K562 (cell line): ENCODE data around the gene OBSCN.

Source experiments
- CHD4 ChIP-seq: fragments of 200-600 bp; sonication (generic); IDR thresholded peaks from 3 replicates; pipeline ENCODE4 v1.6.1; 2012; ENCODE audit warnings: low read depth, mild to moderate bottlenecking, mixed read lengths, low read length, inconsistent platforms; ENCODE audit not compliant: insufficient read depth, insufficient replicate concordance, poor library complexity, severe bottlenecking
- GTF2F1 ChIP-seq: IDR thresholded peaks from 2 replicates; pipeline ENCODE4 v1.6.1; 2011; ENCODE audit warnings: low read depth, low read length, improper control_type of control experiment
- HDAC6 ChIP-seq: IDR thresholded peaks from 2 replicates; pipeline ENCODE4 v1.6.1; 2012; ENCODE audit warnings: low read depth, mild to moderate bottlenecking, control low read depth, inconsistent platforms, low read length, moderate library complexity
- JUND ChIP-seq, 2 experiments: IDR thresholded peaks; 2 replicates in 1 of 2; 3 replicates in 1 of 2; pipeline ENCODE4 v1.6.1; 2011; ENCODE audit warnings: borderline replicate concordance in 2 of 2, low read depth in 2 of 2, low read length in 2 of 2, improper control_type of control experiment in 1 of 2, missing biosample characterization in 1 of 2, missing genetic modification characterization in 1 of 2, missing genetic modification reagents in 1 of 2
- POLR2AphosphoS5 ChIP-seq: IDR thresholded peaks from 2 replicates; pipeline ENCODE4 v1.6.1; 2011; ENCODE audit warnings: mild to moderate bottlenecking, low read depth, low read length, moderate library complexity; ENCODE audit not compliant: control insufficient read depth, insufficient read depth
- SOX6 ChIP-seq: fragments of 450-650 bp; IDR thresholded peaks from 2 replicates; pipeline ENCODE4 v1.6.1; 2014; ENCODE audit warnings: mild to moderate bottlenecking
- ZZZ3 ChIP-seq: fragments of 450-650 bp; IDR thresholded peaks from 2 replicates; pipeline ENCODE4 v1.6.1; 2016; ENCODE audit warnings: antibody characterized with exemption, mild to moderate bottlenecking, moderate library complexity
- TF ChIP-seq, protein P1 (sequence below): sonication (generic); formaldehyde crosslinking; IDR thresholded peaks from 2 replicates; pipeline ENCODE4 v1.8.0; 2022; ENCODE audit warnings: mild to moderate bottlenecking, low read depth, missing genetic modification reagents
- TF ChIP-seq, protein P2 (sequence below), 3 experiments: IDR thresholded peaks in 2 of 3; conservative IDR thresholded peaks in 1 of 3; 2 replicates each; pipeline ENCODE4 v1.5.1; 2011 to 2012; ENCODE audit warnings: low read length in 3 of 3, mild to moderate bottlenecking in 3 of 3, control low read depth in 2 of 3, improper control_type of control experiment in 1 of 3, inconsistent platforms in 1 of 3, low read depth in 1 of 3, mixed read lengths in 1 of 3, moderate library complexity in 1 of 3; ENCODE audit not compliant: insufficient read depth in 2 of 3
- TF ChIP-seq, protein P3 (sequence below): fragments of 200-400 bp; formaldehyde crosslinking; IDR thresholded peaks from 2 replicates; pipeline ENCODE4 v1.6.1; 2017; ENCODE audit warnings: mild to moderate bottlenecking, low read depth, low read length, moderate library complexity
- TF ChIP-seq, protein P4 (sequence below), 2 experiments: fragments of 450-650 bp; IDR thresholded peaks; 2 replicates each; pipeline ENCODE4 v1.6.1; 2016; ENCODE audit warnings: mild to moderate bottlenecking in 2 of 2, borderline replicate concordance in 1 of 2, low read depth in 1 of 2, moderate library complexity in 1 of 2

DNA sequence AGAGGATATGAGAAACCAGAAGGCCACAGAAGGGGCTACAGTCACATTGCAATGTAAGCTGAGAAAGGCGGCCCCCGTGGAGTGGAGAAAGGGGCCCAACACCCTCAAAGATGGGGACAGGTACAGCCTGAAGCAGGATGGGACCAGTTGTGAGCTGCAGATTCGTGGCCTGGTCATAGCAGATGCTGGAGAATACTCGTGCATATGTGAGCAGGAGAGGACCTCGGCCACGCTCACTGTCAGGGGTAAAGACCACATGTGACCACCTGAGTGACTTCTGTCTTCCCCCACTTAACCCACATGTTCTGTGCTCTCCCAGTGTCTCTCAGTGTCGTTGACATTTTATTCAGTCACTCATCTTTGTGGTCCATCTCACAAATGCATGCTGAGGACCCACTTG, 92.1 kb downstream of the OBSCN start:
- TF ChIP-seq ZZZ3 = no peak
- TF ChIP-seq CHD4 = no peak
- TF ChIP-seq, protein P1, sequence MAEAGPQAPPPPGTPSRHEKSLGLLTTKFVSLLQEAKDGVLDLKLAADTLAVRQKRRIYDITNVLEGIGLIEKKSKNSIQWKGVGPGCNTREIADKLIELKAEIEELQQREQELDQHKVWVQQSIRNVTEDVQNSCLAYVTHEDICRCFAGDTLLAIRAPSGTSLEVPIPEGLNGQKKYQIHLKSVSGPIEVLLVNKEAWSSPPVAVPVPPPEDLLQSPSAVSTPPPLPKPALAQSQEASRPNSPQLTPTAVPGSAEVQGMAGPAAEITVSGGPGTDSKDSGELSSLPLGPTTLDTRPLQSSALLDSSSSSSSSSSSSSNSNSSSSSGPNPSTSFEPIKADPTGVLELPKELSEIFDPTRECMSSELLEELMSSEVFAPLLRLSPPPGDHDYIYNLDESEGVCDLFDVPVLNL = no peak
- TF ChIP-seq, protein P2, sequence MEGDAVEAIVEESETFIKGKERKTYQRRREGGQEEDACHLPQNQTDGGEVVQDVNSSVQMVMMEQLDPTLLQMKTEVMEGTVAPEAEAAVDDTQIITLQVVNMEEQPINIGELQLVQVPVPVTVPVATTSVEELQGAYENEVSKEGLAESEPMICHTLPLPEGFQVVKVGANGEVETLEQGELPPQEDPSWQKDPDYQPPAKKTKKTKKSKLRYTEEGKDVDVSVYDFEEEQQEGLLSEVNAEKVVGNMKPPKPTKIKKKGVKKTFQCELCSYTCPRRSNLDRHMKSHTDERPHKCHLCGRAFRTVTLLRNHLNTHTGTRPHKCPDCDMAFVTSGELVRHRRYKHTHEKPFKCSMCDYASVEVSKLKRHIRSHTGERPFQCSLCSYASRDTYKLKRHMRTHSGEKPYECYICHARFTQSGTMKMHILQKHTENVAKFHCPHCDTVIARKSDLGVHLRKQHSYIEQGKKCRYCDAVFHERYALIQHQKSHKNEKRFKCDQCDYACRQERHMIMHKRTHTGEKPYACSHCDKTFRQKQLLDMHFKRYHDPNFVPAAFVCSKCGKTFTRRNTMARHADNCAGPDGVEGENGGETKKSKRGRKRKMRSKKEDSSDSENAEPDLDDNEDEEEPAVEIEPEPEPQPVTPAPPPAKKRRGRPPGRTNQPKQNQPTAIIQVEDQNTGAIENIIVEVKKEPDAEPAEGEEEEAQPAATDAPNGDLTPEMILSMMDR (IDR thresholded peaks at IDR 0.05 in 2 of 3, conservative IDR thresholded peaks at IDR 0.05 in 1 of 3; ENCODE audit: insufficient read depth in 2 of 3, low read depth in 1 of 3, low read length in 3 of 3) = no peak
- no peak for TF ChIP-seq SOX6
- no peak for TF ChIP-seq POLR2AphosphoS5
- no peak for TF ChIP-seq GTF2F1
- no peak for TF ChIP-seq HDAC6
- TF ChIP-seq JUND (IDR thresholded peaks at IDR 0.05; ENCODE audit: borderline replicate concordance, low read depth, low read length) = no peak
- no peak for TF ChIP-seq JUND (tag; IDR thresholded peaks at IDR 0.05; ENCODE audit: borderline replicate concordance, low read depth, low read length)
- TF ChIP-seq, protein P3, sequence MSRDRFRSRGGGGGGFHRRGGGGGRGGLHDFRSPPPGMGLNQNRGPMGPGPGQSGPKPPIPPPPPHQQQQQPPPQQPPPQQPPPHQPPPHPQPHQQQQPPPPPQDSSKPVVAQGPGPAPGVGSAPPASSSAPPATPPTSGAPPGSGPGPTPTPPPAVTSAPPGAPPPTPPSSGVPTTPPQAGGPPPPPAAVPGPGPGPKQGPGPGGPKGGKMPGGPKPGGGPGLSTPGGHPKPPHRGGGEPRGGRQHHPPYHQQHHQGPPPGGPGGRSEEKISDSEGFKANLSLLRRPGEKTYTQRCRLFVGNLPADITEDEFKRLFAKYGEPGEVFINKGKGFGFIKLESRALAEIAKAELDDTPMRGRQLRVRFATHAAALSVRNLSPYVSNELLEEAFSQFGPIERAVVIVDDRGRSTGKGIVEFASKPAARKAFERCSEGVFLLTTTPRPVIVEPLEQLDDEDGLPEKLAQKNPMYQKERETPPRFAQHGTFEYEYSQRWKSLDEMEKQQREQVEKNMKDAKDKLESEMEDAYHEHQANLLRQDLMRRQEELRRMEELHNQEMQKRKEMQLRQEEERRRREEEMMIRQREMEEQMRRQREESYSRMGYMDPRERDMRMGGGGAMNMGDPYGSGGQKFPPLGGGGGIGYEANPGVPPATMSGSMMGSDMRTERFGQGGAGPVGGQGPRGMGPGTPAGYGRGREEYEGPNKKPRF = no peak
- TF ChIP-seq, protein P4, sequence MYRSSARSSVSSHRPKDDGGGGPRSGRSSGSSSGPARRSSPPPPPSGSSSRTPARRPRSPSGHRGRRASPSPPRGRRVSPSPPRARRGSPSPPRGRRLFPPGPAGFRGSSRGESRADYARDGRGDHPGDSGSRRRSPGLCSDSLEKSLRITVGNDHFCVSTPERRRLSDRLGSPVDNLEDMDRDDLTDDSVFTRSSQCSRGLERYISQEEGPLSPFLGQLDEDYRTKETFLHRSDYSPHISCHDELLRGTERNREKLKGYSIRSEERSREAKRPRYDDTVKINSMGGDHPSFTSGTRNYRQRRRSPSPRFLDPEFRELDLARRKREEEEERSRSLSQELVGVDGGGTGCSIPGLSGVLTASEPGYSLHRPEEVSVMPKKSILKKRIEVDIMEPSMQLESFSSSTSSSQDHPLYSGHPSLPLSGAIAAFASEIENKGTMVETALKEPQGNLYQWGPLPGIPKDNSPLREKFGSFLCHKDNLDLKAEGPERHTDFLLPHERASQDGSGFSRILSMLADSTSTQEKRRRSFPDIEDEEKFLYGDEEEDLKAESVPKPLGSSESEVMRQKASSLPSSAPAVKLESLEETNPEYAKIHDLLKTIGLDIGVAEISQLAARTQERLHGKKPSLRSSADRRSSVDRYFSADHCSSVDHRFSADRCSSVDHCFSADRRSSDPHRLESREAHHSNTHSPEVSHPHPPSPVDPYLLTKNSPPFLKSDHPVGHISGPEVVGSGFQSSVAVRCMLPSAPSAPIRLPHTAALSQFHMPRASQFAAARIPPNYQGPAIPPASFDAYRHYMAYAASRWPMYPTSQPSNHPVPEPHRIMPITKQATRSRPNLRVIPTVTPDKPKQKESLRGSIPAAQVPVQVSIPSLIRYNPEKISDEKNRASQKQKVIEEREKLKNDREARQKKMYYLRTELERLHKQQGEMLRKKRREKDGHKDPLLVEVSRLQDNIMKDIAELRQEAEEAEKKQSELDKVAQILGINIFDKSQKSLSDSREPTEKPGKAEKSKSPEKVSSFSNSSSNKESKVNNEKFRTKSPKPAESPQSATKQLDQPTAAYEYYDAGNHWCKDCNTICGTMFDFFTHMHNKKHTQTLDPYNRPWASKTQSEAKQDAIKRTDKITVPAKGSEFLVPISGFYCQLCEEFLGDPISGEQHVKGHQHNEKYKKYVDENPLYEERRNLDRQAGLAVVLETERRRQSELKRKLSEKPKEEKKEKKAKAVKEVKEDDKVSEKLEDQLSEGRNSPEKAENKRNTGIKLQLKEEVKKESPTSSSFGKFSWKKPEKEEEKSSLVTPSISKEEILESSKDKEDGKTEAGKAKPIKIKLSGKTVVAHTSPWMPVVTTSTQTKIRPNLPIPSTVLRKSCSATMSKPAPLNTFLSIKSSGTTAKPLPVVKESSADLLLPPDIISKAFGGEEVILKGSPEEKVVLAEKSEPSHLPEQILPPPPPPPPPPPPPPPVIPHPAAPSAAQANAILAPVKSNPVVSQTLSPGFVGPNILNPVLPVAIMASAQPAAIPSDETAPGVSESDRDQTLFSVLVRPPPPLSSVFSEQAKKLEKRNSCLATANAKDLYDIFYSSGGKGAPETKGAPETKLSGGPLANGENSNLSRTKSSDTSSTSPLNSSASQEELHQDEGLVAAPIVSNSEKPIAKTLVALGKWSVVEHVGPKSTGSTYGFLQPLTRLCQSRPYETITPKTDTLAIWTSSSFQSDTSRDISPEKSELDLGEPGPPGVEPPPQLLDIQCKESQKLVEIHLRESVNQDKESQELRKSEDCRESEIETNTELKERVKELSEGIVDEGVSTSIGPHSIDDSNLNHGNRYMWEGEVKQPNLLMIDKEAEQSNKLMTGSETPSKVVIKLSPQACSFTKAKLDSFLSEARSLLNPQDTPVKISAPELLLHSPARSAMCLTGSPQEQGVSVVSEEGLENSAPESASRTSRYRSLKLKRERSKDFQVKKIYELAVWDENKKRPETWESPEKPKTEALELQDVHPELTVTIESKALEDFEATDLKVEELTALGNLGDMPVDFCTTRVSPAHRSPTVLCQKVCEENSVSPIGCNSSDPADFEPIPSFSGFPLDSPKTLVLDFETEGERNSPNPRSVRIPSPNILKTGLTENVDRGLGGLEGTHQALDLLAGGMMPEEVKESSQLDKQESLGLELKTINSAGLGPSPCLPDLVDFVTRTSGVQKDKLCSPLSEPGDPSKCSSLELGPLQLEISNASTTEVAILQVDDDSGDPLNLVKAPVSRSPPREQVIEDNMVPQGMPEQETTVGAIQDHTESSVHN (IDR thresholded peaks at IDR 0.05; ENCODE audit: borderline replicate concordance in 1 of 2, low read depth in 1 of 2) = no peak
